Stomach (tissue), 4 donors: ENCODE measurements around the gene NR2E3.

Experiments
- CTCF ChIP-seq, 7 experiments: fragments of 450-650 bp in 4 of 7; fragments of 200-600 bp in 3 of 7; sonication (generic) in 3 of 7; IDR thresholded peaks; one replicate each; pipeline ENCODE4 v1.5.1; 2016 to 2019; ENCODE audit warnings: antibody characterized with exemption in 7 of 7, control low read depth in 2 of 7, mild to moderate bottlenecking in 1 of 7
- POLR2A ChIP-seq, 4 donors: fragments of 450-650 bp; IDR thresholded peaks; one replicate each; pipeline ENCODE4 v1.6.1; 2016; ENCODE audit warnings: antibody characterized with exemption in 4 of 4, control low read depth in 2 of 4, mild to moderate bottlenecking in 1 of 4, moderate library complexity in 1 of 4

- TF ChIP-seq CTCF (IDR thresholded peaks at IDR 0.05) (no peak), POLR2A (IDR thresholded peaks at IDR 0.05) (no peak)
Observed at GRCh38 chr15:71811036-71811736, 832 bp downstream of the NR2E3 start.
